ENCODE data around the gene TRDMT1.

The TRDMT1 gene

GRCh38 chr10:17169803-17170202 is 31.7 kb downstream of the TRDMT1 start:
- DNase-seq = no peak

- no peak for DNase-seq
Measured at GRCh38 chr10:17166699-17167098, 34.8 kb downstream of the TRDMT1 start.

GRCh38 chr10:17162828-17163227 is 38.6 kb downstream of the TRDMT1 start:
- DNase-seq = no peak

- DNase-seq = no peak
Measured at GRCh38 chr10:17161775-17162174, 39.7 kb downstream of the TRDMT1 start.

GRCh38 chr10:17157024-17157423 is 44.4 kb downstream of the TRDMT1 start:
- no peak for DNase-seq

- DNase-seq = no peak
Measured at GRCh38 chr10:17155826-17156225, 45.6 kb downstream of the TRDMT1 start.

- no peak for DNase-seq
Measured at GRCh38 chr10:17154116-17154515, 47.4 kb downstream of the TRDMT1 start.

- DNase-seq = no peak
Measured at GRCh38 chr10:17153321-17153720, 48.2 kb downstream of the TRDMT1 start.

GRCh38 chr10:17151716-17152115 is 49.8 kb downstream of the TRDMT1 start:
- DNase-seq = no peak

- DNase-seq = no peak
Measured at GRCh38 chr10:17147884-17148489, 53.5 kb downstream of the TRDMT1 start.

GRCh38 chr10:17146892-17147291 is 54.6 kb downstream of the TRDMT1 start:
- DNase-seq = no peak

GRCh38 chr10:17145239-17145638 is 56.2 kb downstream of the TRDMT1 start:
- DNase-seq = no peak

GRCh38 chr10:17144757-17145156 is 56.7 kb downstream of the TRDMT1 start:
- DNase-seq = no peak

GRCh38 chr10:17144032-17144431 is 57.4 kb downstream of the TRDMT1 start:
- no peak for DNase-seq

- DNase-seq = no peak
Measured at GRCh38 chr10:17143055-17143690, 58.3 kb downstream of the TRDMT1 start.

GRCh38 chr10:17141504-17142229 is 59.8 kb downstream of the TRDMT1 start:
- no peak for DNase-seq

- DNase-seq = no peak
Measured at GRCh38 chr10:17140386-17140761, 61.1 kb downstream of the TRDMT1 start.

- no peak for DNase-seq
Measured at GRCh38 chr10:17138460-17139042, 62.9 kb downstream of the TRDMT1 start.

- no peak for DNase-seq
Measured at GRCh38 chr10:17134737-17135260, 66.7 kb downstream of the TRDMT1 start.

GRCh38 chr10:17134282-17134681 is 67.2 kb downstream of the TRDMT1 start:
- no peak for DNase-seq

GRCh38 chr10:17129741-17130140 is 71.7 kb downstream of the TRDMT1 start, which contains the start of gene CUBN:
Gene CUBN, minus strand, starts transcription at chr10:17129811. Its CDS starts 46 bp downstream, at chr10:17129765.
- DNase-seq = no peak

- DNase-seq = no peak
Measured at GRCh38 chr10:17128261-17128660, 73.2 kb downstream of the TRDMT1 start.

- no peak for DNase-seq
Measured at GRCh38 chr10:17126327-17126726, 75.1 kb downstream of the TRDMT1 start.
